ENCODE measurements around the gene TMEM271. TPM values are rescaled to one million over a fixed set of nuclear protein-coding genes. Genes with fewer than 3 reads are reported as not detected.

TMEM271 gene
- total RNA-seq, 2 donors from 2014 or later = not detected

GRCh38 chr4:589219-589963, 13.3 kb upstream of the TMEM271 start:
- ATAC-seq (ENCODE audit: insufficient number of reproducible peaks, low FRiP score, low read depth) (no peak), DNase-seq (ENCODE audit: low spot score) (no peak)
- Histone ChIP-seq H3K4me1 (ENCODE audit: control insufficient read depth in 1 of 2, low read depth in 2 of 2) (no peaks in the 10 kb centered on the region), H3K9me3 (peaks cover 2% of the 10 kb centered on the region), H3K4me3 (no peak overlapping the region), H3K36me3 (no peaks in the 10 kb centered on the region), H3K27ac (no peak overlapping the region), H3K27me3 (replicated peaks; ENCODE audit: insufficient read depth) (no peaks in the 10 kb centered on the region)
- no peak for TF ChIP-seq CTCF (IDR thresholded peaks at IDR 0.05)

- Histone ChIP-seq H3K9me3 (peaks cover 3% of the 10 kb centered on the region), H3K36me3 (no peaks in the 10 kb centered on the region), H3K27ac (no peak overlapping the region), H3K27me3 (replicated peaks; ENCODE audit: insufficient read depth) (no peaks in the 10 kb centered on the region), H3K4me3 (no peak overlapping the region), H3K4me1 (ENCODE audit: control insufficient read depth in 1 of 2, low read depth in 2 of 2) (no peaks in the 10 kb centered on the region)
- ATAC-seq (ENCODE audit: insufficient number of reproducible peaks, low FRiP score, low read depth) (no peak), DNase-seq (ENCODE audit: low spot score) (no peak)
- TF ChIP-seq CTCF (IDR thresholded peaks at IDR 0.05) = no peak
Measured at GRCh38 chr4:588351-588849, 12.3 kb upstream of the TMEM271 start.

DNA sequence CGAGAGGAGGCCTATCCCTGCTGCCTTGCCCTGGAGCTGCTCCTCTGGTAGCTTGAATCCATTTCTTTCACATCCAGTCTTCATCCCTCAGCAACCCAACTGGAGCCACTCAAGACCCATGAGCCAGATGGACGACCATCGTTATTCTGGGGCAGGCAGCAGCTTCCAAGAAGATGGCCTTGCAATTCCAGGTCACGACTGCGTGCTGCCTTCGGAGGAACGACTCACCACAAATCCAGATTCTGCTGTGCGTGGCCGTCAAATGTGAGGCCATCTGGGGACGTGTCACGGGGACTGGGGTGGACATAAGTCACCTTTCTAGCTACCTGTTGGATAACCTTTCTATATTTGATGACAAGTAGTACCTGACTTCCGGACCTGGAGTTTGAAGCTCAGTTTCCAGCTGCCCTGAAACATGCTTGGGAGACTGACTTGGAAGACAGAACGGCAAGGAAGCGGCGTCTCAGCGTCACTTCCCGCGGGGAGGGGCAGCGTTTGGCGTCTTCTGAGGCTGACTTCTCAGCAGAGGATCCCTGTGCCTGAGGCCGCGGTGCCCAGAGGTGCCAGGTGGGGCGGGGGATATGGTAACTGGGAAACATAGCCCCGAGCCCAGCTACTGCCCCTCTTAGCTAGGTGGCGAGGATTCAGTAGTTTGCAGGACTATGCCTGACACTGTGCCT, 11.7 kb upstream of the TMEM271 start:
- no peak overlapping the region for H3K4me3 ChIP-seq
- peaks cover 3% of the 10 kb centered on the region for H3K9me3 ChIP-seq
- H3K4me1 ChIP-seq (ENCODE audit: control insufficient read depth in 1 of 2, low read depth in 2 of 2) = no peaks in the 10 kb centered on the region
- no peaks in the 10 kb centered on the region for H3K27me3 ChIP-seq (replicated peaks; ENCODE audit: insufficient read depth)
- no peak overlapping the region for H3K27ac ChIP-seq
- ATAC-seq (ENCODE audit: insufficient number of reproducible peaks, low FRiP score, low read depth) (no peak), DNase-seq (ENCODE audit: low spot score) (no peak)
- no peak for TF ChIP-seq CTCF (IDR thresholded peaks at IDR 0.05)
- no peaks in the 10 kb centered on the region for H3K36me3 ChIP-seq

- no peaks in the 10 kb centered on the region for H3K27me3 ChIP-seq (replicated peaks; ENCODE audit: insufficient read depth)
- no peak for ATAC-seq (ENCODE audit: insufficient number of reproducible peaks, low FRiP score, low read depth)
Measured at GRCh38 chr4:583820-584219, 7.7 kb upstream of the TMEM271 start.

More at GRCh38 chr4:583820-584219, 7.7 kb upstream of the TMEM271 start:
- H3K4me3 ChIP-seq = no peak overlapping the region
- no peak overlapping the region for H3K27ac ChIP-seq
- H3K9me3 ChIP-seq = peaks cover 3% of the 10 kb centered on the region
- no peak for TF ChIP-seq CTCF (IDR thresholded peaks at IDR 0.05)
- no peaks in the 10 kb centered on the region for H3K36me3 ChIP-seq
- no peaks in the 10 kb centered on the region for H3K4me1 ChIP-seq (ENCODE audit: control insufficient read depth in 1 of 2, low read depth in 2 of 2)
- DNase-seq (ENCODE audit: low spot score) = no peak

Data from thoracic aorta (tissue), 2 donors.